GM18526 (cell line): ENCODE measurements around the gene ARHGAP40.

ENCODE experiments used
- POLR2A ChIP-seq: IDR thresholded peaks from 3 replicates; pipeline ENCODE4 v1.6.1; 2011; ENCODE audit not compliant: insufficient read length; ENCODE audit errors: extremely low read depth

The ARHGAP40 gene

DNA sequence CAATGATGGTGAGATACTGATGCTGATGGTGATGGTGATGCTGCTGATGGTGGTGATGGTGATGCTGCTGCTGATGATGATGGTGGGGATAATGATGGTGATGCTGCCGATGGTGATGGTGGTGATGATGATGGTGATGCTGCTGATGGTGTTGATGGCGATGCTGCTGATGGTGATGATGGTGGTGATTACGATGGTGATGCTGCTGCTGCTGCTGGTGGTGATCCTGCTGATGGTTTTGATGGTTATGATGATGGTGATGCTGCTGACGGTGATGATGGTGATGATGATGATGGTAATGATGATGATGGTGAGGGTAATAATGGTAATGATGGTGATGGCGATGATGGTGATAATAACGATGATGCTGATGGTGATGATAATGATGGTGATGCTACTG is 50.0 kb downstream of the ARHGAP40 start:
- no peak for TF ChIP-seq POLR2A

DNA sequence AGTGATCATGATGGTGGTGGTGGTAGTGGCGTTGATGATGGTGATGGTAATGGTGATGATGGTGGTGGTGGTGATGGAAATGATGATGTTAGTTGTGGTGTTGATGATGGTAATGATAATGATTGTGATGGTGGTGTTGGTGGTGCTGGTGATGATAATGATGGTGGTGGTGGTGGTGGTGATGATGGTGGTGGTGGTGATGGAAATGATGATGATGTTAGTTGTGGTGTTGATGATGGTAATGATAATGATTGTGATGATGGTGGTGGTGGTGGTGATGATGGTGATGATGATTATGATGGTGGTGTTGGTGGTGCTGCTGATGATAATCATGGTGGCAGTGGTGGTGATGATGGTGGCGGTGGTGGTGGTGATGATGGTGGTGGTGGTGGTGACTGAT is 51.4 kb downstream of the ARHGAP40 start:
- TF ChIP-seq POLR2A, result no peak

DNA sequence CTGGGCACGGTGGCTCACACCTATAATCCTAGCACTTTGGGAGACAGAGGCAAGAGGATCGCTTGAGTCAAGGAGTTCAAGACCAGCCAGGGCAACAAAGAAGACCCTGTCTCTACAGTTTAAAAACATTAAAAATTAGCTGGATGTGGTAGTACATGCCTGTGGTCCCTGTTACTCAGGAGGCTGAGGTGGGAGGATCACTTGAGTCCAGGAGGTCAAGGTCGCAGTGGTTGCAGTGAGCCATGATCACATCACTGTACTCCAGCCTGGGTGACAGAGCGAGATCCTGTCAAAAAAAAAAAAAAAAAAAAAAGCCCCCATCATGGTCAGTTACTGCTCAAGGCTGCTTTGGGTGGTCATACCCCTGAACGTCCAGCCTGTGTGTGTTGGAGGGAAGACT is 55.8 kb downstream of the ARHGAP40 start:
- TF ChIP-seq POLR2A, result no peak

DNA sequence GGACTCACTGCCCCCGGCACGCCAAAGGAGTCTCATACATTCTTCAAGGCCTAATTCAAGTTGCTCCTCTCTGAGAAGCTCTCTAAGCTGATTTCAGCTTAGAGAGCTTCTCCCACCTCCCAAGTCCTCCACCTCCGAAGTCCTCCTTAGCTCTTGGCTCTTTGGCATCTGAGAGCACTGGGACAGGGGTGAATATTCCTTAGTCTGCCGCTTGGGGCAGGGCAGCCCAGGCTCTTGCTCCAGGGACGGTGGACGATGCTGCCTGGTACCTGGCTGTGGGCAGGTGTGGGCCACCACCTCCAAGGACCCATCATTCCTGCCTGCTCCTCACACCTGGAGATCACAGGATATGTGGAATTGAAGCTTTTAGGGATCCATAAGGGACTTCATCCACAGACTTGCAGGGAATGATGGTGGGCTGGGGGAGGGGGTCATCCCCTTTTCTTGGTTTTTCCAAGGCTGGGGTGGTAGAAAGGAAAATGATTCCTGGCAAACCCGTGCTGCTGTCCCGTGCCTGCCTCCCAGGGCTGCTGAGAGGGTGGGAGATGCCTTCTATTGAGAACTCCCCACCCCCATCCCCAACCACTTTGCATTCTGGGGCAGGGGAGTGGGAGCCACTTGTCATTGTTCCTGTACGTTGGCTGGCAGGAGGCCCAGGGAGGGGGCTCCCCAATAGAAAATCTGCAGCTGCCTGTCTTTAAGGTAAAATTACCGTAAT is 57.4 kb downstream of the ARHGAP40 start:
- no peak for TF ChIP-seq POLR2A

DNA sequence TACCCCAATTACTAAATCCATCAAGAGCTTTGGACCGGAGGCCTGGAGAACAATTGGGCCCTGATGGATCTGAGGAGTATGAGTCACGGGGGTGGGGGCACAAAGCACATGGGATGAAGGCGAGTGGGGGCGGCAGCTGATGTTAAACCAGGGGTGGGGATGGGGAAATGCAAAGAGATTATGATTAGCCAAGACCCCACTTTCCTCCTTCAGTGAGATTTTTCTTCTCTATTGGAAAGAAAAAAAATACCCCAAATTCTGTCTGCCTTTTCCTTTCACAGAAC is 57.9 kb downstream of the ARHGAP40 start:
- TF ChIP-seq POLR2A, result no peak

DNA sequence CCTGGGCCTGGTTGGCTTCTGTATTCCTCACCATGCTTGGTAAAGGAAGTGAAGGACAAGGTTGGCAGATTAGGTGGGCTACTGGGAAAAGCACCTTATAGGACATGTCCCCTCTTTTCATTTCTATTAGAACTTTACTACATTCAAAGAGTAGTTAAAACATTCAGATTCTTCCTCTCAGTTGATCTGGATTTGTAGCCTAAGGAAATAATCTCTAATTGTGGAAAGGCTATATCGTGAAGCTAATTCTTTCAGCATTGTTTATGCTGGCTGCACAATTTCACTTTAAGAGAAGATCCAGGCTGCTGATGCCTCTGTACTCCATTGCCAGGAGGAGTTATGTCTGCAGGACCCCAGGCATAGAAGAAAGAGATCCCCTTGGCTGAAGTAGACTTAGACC is 58.8 kb downstream of the ARHGAP40 start:
- no peak for TF ChIP-seq POLR2A

DNA sequence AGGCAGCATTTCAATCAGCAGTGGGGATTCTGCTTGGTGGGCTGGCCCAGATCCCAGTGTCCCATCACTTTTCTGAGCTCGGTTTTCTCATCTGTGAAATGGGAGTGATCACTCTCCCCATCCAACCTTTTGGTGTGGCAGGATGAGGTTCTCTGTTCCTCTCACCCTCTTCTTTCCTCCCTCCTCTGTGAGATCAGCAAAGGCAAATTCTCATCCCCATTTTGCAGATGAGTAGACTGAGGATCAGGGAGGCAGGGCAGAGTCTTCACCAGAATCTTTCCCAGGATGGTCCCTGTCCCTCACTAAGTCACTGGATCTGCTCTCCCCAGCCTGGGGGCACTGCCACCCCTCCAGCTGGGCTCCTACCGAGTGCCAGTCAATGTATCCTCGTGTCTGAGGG is 62.1 kb downstream of the ARHGAP40 start:
- no peak for TF ChIP-seq POLR2A

DNA sequence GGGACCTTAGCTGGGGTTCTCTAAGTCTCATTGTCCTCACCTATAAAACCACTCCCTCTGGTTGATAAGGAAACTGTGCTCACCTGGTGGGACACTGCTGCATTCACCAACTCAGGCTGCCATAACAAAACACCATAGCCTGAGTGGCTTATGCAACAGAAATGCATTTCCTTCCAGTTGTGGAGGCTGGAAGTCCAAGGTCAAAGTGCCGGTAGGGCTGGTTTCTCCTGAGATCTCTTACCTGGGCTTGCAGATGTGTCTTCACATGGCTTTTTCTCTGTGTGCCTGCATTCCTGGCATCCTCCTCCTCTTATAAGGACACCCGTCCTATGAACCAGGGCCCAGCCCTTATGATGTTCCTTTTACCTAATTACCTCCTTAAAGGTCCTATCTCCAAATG is 62.7 kb downstream of the ARHGAP40 start:
- TF ChIP-seq POLR2A, result no peak

DNA sequence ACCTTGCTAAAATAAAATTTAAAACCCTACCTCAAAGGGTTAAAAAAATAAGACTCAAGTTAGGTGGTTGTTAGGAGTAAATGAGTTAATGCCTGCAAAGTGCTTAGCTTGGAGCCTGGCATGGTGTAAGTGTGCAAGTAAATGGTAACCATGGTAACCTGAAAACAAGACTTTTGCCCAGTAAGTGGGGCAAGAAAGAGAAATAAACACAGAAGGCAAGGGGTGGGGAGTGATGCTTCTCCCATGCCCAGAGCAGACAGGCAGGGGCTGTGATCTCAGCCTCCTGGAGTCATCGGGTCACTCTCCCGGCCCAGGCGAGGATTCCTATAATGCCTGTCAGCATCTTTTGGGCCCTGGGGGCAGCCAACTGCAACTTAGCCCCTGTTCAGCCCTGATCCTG is 63.5 kb downstream of the ARHGAP40 start:
- TF ChIP-seq POLR2A, result no peak

DNA sequence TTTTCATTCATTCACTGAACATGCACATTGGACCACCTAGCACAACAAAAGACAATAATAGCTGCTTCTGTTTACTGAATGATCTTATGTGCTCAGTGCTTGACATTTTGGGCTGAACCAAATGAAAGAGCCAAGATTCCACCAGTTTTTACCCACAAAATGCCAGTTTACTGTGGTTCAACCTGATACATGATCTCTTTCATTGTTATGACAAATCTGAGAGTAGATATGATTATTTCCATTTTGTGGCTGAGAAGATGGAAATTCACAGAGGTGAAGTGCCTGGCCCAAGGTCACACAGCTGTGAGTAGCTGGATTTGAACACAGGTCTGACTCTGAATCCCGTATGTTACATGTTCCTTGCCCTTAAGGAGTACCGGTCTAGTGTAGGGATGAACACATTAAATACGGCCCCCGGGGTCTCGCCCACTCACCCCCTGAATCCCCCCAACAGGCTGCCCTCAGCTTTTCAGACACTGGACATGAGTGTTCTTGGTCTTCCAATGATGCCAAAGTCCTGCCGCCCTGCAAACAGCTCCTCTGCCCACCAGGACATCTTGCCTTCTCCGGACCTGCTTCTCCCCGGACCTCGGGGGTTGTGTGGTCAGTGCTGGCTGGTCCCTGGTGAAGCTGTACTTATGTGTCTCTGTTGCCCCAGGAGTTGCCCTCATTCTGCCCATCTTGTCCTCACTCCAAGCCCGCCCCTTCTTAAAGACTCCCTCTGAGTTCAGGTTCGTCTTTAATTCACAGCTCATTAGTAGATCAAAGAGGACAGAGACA is 64.1 kb downstream of the ARHGAP40 start:
- no peak for TF ChIP-seq POLR2A

DNA sequence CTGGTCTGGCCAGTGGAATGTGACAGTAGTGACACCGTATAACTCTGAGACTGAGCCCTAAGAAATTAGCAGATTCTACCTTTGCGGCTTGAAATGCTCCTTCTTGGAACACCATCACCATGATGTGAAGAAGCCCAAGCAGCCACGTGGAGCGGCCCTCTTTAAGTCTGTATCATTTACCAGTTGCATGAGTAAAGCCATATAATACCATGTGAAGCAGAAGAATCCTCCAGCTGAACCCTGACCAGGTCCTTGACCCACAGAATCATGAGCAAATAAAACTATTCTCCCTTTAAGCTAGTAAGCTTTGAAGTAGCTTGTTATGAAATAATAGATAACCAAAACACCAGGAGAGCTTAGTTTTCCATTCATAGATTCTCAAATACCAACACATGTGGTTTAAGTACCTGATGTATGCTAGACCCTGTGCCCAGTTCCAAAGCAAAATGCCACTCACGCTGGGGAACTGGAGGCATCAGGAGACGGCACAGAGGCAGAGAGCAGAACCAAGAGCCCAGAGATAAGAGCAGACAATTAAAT is 65.9 kb downstream of the ARHGAP40 start:
- TF ChIP-seq POLR2A, result no peak

DNA sequence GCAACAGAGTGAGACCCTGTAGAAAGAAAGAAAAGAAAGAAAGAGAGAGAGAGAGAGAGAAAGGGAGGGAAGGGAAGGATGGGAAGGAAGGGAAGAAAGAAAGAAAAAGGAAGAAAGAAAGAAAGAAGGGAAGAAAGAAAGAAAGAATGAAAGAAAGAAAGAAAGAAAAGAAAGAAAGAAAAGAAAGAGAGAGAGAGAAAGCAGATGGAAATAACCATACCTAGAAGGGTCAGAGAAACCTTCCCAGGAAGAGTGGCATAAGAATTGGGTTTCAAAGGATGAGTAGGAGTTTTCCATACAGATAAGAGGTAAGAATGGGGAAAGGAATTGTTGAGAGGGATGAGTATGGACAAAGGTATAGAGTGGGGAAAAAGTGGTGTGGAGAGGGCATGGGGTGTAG is 68.1 kb downstream of the ARHGAP40 start:
- TF ChIP-seq POLR2A, result no peak

DNA sequence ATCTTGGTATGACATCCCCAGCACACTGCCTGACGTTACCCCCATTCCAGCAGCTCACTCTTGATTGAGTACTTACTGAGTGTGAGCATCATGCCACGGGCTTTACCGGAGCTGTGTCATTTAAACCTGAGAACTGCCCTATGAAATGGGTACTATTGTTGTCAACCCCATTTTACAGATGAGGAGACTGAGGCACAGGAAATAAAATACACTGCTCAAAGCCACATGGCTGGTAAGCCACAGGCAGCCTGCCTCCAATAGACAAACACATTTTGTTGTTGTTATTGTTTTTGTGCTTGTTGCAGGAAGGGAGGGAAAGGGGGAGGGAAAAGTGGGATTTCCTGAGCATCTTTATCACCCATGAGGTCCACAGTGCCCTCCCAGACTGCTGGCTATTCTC is 69.2 kb downstream of the ARHGAP40 start:
- TF ChIP-seq POLR2A, result no peak

DNA sequence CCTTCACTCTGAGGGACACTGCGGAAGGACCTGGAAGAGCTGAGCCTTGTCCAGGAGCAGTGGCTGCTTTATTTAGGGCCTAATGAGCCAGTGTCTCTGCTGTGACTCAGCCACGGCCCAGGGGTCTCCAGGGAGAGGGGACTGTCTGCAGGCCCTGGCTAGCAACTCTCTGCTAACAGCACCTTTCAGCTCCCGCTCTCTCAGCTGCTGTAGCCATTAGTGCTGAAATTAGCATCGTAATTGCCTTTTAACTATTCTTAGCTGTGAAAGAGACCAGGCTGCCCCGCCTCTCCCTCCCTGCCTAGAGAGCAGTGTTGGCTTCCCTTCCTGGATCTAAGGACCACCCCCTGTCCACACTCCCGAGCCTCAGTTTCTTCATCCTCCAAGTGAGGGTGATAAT is 69.6 kb downstream of the ARHGAP40 start:
- no peak for TF ChIP-seq POLR2A

DNA sequence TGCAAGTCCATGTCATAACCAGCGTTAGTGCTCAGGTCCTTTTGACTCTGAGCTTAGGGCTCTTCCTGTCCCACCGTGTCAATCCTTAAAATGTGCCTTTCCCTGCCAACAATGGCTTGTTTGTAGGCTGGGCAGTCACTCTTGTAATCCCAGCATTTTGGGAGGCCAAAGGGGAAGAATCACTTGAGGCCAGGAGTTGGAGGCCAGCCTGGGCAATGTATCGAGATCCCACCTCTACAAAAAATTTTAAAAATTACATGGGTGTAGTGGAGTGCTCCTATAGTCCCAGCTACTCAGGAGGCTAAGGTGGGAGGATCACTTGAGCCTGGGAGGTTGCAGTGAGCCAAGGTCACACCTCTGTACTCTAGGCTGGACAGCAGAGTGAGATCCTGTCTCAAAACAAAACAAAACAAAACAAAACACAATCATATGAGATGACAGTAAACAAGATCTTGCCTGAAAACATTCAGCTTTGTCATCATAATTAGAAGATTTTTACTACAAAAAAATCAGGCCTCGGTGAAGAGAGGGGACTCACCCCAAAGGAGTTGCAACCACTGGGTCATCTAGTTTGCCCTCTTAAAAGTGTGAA is 70.2 kb downstream of the ARHGAP40 start:
- no peak for TF ChIP-seq POLR2A

DNA sequence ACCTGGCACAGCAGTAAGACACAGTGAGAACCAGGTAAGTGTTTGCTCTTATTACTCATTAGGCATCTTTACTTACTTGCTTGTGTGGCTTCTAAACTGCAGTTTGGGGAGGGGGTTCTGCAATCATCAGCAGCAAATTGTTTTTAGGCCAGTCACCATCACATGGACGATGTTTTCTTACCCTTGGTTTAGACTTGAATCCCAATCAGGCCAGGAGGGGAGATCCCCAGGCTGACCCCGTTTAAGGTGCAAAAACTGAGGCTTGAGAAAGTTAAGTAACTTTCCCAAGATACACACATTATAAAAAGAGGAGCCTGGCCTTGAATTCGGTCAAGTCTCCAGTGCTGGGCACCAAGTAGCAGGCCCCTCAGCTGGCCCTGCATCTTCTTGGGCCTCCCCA is 70.9 kb downstream of the ARHGAP40 start:
- no peak for TF ChIP-seq POLR2A
